Fibroblast of peridontal ligament (primary cell): Measurements from ENCODE around the gene EIF2AK2.

Experiments used
- DNase-seq: peaks from one replicate; pipeline ENCODE4 v3.0.0-alpha.2; 2010; ENCODE audit errors: extremely low read depth

Gene EIF2AK2

GRCh38 chr2:37100054-37100453 lies 56.7 kb downstream of the EIF2AK2 start:
- no peak for DNase-seq

GRCh38 chr2:37098416-37099118 lies 58.2 kb downstream of the EIF2AK2 start:
- no peak for DNase-seq

GRCh38 chr2:37096568-37096967 lies 60.2 kb downstream of the EIF2AK2 start:
- DNase-seq = no peak

GRCh38 chr2:37091873-37092272 lies 64.9 kb downstream of the EIF2AK2 start:
- no peak for DNase-seq

- DNase-seq = no peak
These were observed 66.7 kb downstream of the EIF2AK2 start for GRCh38 chr2:37090019-37090477.

GRCh38 chr2:37085731-37086147 lies 71.0 kb downstream of the EIF2AK2 start:
- DNase-seq = peak; percentile 23

- no peak for DNase-seq
These were observed 72.0 kb downstream of the EIF2AK2 start for GRCh38 chr2:37084797-37085196.

- peak; percentile 94 for DNase-seq
These were observed 72.6 kb downstream of the EIF2AK2 start, which contains the start of the genes GPATCH11 and HEATR5B for GRCh38 chr2:37083873-37084794. TSS of gene GPATCH11 (plus strand) at chr2:37084518. CDS start at chr2:37088382, 3,864 bp downstream. TSS of gene HEATR5B (minus strand) at chr2:37084372. CDS start at chr2:37083414, 958 bp downstream.

- no peak for DNase-seq
These were observed 76.1 kb downstream of the EIF2AK2 start for GRCh38 chr2:37080689-37081088.

GRCh38 chr2:37080266-37080665 lies 76.5 kb downstream of the EIF2AK2 start:
- no peak for DNase-seq

- DNase-seq = no peak
These were observed 85.8 kb downstream of the EIF2AK2 start for GRCh38 chr2:37070931-37071330.

GRCh38 chr2:37068686-37069085 lies 88.1 kb downstream of the EIF2AK2 start:
- DNase-seq = no peak

GRCh38 chr2:37061776-37062175 lies 95.0 kb downstream of the EIF2AK2 start:
- no peak for DNase-seq

GRCh38 chr2:37061013-37061711 lies 95.6 kb downstream of the EIF2AK2 start:
- no peak for DNase-seq

- DNase-seq = no peak
These were observed 96.3 kb downstream of the EIF2AK2 start for GRCh38 chr2:37060446-37060845.

GRCh38 chr2:37059841-37060240 lies 96.9 kb downstream of the EIF2AK2 start:
- no peak for DNase-seq

GRCh38 chr2:37052600-37053332 lies 104.0 kb downstream of the EIF2AK2 start:
- peak; percentile 33 for DNase-seq
